Mesenteric fat pad (tissue), 1 donor: ENCODE measurements around the gene PKN2. TPM values are rescaled to one million over a fixed set of nuclear protein-coding genes. Genes with fewer than 3 reads are reported as not detected.
"Not testable (repeated sequence)": the region's sequence is repeated elsewhere in the genome, so short reads cannot be mapped to it uniquely, and the experiment has no call there.

Experiments
- DNase-seq: peaks from one replicate; pipeline ENCODE4 v3.0.0-alpha.2; 2020; ENCODE audit warnings: low spot score
- total RNA-seq: library from RNA; stranded (reverse); fragmentation: NEBNext Ultra II Directional; extraction: Animal tissue kit (Norgen Biotek cat#: 25700); gene quantifications from one replicate; pipeline ENCODE4 v1.2.1, GENCODE V29; 2021
- donor health status: DM: yes; HTN: yes; CAD: no.

PKN2 gene
- total RNA-seq, 1 donor from 2014 or later = 43.7 TPM

DNA sequence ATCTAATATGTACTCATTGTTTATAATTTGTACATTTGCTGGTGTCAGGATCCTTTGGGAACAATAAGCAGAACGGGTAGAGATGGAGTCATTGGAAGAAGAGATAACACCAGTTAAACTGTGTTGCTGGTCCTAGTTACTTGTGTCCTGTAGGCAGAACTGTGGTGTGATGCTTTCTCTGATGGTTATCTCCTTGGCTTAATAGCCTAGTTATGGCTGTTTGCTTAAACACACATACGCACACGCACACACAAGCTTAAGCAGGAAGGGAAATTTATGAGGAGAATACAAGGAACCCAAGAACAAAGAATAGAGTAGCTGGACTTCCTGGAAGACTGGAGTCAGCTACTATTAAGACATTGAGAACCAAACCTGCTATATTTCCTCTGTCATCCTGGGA is 5.7 kb upstream of the PKN2 start:
- DNase-seq = no peak

DNA sequence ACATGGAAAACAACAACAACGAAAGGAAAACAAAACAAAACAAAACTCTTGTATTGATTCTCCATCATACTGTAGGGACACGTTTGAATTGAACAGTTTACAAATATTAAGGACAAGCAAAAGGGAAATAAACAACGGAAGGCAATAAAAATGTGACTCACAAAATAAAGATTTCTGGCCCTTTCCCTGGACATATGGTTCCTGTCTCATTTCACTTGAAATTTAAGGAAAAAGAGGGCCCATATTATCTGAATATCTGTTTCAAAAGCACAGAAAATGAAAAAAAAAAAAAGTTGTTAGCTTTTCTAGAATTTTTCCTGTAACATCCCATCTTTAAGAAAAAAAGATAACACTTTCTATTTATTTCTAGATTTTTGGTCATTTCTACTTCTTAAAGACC is 3.6 kb upstream of the PKN2 start:
- DNase-seq = no peak

DNA sequence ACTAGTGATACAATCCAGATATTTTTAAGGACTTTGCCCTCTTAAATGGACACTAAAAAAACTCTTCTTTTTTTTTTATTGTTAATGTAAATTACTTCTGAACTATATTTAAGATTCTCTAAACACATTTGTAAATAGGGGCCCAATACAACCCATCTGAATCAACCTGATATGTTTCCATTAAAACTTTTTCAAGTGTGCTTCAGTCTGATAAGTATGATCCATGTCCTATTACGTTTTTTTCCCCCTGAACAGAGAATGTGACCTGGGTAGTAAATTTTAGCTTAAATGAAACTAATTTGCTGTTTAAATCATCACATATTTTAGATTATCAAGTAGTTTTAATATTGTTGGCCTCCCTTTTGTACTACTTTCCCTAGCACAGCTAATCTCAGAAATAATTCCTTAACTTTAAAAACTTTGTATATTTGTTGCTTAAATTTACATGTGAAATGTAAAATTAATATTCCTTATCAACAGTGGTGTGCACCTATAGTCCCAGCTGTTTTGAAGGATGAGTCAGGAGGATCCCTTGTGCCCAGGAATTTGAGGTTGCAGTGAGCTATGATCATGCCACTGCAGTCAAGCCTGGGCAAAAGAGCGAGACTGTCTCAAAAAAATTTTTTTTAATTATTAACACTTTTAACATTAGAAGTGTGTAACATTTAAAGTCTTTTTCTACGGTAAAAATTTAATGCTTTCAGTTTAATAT is 3.0 kb upstream of the PKN2 start:
- no peak for DNase-seq

DNA sequence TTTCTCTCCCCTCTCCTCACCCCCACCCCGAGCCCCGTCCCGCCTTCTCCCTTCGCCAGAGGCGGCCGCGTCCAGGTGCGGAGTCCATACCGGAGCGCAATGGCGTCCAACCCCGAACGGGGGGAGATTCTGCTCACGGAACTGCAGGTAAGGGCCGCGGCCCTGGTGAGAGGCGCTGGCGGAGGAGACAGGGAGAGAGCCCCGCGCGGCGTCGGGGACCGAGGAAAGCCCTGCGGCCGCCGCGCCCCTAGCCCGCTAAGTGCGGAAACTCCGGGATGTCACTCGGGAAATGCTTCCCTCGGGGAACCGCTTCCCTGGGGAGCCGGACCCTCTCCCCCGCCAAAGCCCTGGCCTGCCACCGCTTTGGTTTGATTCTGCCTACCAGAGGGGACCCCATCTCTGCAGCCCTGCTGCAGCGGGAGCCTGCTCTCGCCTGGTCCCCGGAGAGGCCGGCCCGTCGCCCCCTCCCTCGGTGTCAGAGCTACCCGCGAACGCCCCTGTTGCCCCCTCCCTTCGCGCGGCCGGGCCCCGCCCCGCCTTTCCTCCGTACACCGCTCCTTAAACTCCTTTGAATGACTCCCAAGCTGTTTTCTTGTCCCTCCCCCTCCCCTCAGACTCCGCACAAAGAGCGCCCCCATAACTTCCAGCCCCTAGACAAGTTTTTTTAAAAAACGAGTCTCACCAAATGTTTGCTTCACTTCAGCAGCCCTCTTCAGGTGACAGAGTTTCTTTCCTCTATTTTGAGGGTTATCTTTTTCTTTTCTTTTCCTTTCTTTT is 597 bp downstream of the PKN2 start:
- DNase-seq = peak; percentile 90

DNA sequence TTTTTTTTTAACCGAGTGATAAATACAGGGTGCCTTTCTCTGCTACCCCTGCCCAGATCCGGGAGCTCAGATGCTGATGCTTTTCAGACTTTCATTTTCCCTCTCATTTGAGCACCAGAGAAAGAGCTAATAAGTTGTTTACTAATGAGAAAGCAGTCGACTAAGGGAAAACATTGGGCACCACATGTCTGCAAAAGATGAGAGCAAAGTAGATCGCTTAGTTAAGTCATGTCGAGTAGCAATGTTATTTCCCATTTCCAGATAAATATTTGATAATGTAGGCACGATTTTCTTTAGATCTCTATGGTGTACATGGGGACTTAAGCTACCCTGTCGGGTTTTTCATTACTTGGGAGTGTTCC is 1.2 kb downstream of the PKN2 start:
- DNase-seq = no peak

DNA sequence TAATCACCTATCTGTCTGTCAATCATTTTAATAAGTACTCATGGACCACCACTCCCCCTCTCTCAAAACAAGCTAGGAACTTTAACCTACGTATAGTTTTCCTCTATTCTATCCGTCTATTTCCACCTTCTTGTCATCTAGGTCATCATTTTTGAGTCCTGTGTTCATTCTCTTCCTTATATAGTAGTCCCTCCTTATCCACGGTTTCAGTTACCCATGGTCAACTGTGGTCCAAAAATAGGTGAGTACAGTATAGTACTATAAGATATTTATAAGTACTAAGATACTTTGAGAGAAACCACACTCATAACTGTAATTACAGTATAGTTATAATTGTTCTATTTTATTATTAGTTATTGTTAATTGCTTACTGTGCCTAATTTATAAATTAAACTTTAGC is 7.5 kb downstream of the PKN2 start:
- DNase-seq = no peak

DNA sequence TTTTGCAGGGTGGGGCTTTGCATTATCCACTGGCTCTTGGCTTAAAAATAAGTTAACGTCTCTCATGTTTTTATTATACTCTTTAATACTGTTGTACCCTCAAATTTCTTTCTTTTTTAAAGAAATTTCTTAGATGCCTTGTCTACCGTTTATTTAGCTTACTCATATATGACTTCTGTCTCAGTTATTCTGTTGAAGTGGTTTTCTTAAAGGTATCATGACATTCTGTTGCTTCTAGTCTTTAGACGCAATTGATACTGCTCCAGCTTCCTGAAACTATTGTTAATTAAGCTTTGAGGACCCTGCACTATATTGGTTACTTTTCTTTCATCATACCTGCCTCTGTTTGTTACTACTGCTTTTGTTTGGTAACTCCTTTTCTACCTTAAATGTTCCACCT is 11.7 kb downstream of the PKN2 start:
- no peak for DNase-seq

DNA sequence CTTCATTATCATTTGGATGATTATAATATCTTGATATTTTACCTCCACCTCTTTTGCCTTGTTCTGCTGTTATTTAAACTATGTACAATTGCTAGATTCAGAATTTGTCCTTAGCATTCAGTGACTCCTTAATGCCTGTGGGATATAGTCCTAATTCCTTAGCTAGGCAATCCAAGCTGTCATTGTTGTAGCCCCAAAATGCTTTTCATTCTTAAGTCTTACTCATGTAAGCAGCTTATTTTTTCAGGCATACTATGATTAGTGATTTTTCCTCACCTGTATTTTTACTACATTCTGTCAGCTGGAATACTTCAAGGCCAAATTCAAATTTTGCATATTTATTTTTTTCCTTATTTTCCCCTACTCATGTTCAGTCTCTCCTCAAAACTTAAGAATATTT is 13.4 kb downstream of the PKN2 start:
- no peak for DNase-seq

DNA sequence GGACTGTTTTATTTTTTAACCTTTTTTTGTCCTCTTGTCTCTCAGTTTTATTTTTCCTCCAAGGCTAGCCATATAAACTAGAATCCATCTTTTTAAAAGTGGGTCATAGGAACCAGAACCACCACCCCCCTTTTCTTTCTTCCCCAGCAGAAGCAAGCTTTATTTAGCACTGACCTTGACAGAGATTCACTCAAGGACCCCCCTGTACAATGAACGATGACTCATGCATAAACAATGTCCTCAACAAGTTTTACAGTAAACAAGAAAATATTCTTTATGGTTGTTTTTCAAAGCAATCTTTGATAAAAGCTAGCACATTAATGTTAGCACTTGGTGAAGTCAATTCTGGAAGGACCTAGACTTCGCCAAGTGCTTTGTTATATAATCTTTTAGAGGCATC is 14.1 kb downstream of the PKN2 start:
- no peak for DNase-seq

DNA sequence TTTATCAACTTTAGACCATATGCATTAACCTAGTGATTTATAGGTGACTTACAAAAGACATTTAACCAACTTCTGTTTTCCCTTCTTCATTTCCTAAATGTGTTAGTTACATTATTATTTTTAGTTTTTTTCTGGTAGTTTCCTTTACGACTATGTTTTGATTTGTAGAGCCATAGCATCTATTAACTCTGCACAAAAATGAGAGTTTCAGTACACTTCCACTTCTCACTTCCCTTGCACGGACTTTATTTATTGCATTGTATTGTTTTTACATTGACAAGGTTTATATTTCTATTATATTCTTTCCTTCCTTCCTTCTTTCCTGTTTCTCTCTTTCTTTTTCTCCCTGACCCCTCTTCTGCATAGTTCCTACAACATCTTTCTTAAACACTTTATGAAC is 14.7 kb downstream of the PKN2 start:
- DNase-seq = no peak

DNA sequence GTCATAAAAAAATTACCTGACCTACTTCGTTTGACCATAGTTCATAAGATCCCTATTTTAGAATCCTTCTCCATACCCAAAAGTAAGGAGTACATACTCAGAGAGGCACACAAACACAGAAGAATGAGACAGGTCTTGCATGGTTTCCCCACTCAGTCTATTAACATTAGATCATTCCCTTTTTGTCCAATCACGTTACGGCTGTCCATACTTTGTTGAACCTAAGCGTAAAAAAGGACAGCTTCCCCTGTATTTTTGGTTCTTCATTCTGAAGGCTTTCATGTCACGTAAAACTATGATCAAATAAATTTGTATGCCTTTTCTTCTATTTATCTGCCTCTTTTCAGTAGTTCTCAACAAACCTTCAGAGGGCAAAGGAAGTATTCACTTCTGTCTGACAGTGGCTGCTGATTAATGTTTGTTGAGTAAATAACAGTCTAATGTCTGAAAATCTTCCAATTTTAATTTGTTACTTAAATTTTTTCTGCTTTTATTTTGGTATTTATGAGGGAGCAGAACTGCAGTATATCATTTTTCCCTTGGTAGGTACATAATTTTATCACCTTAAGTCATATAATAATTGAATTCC is 16.4 kb downstream of the PKN2 start:
- DNase-seq = no peak

DNA sequence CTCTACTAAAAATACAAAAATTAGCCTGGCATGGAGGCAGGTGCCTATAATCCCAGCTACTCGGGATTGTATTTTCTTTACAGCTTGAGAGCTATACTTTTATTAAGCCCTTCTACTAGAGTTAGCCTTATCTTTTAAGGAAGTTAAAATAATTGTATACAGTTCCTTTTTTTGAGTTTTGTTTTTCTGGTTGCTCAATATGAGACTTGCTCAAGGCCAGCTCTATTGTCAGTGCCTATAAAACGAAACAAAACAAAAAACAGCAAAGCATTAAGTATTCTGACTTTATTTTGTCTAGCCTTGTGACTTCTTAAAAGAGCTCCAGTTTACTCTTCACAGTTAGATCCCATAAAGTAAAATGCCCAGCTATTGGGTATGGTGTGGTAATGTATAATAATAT is 17.2 kb downstream of the PKN2 start:
- DNase-seq = no peak

DNA sequence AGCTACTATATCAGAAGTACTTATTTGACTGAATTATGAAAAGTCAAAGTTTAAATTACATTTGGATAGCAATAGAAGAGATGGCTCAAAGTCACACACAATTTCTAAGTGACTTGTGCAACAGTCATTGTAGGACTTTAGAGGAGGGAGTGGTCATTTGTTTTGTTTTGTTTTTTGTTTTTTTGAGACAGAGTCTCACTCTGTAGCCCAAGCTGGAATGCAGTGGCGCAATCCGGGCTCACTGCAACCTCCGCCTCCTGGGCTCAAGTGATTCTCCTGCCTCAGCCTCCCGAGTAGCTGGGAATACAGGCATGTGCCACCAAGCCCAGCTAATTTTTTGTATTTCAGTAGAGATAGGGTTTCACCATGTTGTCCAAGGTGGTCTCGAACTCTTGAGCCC is 17.7 kb downstream of the PKN2 start:
- not testable (repeated sequence) for DNase-seq

DNA sequence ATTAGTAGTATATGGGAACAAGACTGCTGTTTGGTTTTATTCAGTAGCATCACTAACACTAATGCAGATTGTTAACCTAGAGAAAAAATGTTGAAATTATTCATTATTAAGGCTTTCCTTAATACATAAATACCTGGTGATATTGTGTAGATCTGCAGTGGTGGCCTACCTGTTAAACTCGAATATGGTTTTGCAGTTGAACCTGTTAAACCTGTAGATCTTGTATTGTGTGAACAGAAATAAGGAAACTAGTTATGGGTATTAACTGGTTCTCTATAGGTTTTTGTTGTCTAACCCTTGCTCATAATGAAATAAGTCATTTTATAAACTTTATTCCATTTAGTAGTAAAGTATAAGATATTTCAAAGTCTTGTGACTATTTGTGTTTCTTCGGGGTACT is 23.9 kb downstream of the PKN2 start:
- DNase-seq = no peak

DNA sequence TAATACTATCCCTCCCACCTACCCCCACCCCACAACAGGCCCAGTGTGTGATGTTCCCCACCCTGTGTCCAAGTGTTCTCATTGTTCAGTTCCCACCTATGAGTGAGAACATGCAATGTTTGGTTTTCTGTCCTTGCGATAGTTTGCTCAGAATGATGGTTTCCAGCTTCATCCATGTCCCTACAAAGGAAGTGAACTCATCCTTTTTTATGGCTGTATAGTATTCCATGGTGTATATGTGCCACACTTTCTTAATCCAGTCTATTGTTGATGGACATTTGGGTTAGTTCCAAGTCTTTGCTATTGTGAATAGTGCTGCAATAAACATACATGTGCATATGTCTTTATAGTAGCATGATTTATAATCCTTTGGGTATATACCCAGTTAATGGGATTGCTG is 28.8 kb downstream of the PKN2 start:
- DNase-seq = not testable (repeated sequence)

DNA sequence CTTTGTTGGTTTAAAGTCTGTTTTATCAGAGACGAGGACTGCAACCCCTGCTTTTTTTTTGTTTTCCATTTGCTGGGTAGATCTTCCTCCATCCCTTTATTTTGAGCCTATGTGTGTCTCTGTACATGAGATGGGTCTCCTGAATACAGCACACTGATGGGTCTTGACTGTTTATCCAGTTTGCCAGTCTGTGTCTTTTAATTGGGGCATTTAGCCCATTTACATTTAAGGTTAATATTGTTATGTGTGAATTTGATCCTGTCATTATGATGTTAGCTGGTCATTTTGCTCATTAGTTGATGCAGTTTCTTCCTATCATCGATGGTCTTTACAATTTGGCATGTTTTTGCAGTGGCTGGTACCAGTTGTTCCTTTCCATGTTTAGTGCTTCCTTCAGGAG is 32.5 kb downstream of the PKN2 start:
- DNase-seq = not testable (repeated sequence)

DNA sequence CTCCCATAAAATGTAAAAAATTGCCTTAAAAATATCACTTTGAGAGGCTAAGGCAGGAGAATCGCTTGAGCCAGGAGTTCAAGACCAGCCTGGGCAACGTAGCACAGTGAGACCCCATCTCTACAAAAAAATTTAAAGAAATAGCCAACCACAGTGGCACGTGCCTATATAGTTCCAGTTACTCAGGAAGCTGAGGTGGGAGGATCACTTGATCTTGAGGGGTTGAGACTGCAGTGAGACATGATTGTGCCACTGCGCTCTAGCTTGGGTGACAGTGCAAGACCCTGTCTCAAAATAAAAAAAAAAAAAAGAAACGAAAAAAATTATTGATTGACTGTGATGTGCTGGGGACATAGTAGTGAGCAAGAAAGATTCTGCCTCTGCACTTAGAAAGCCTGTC is 38.4 kb downstream of the PKN2 start:
- DNase-seq = no peak

DNA sequence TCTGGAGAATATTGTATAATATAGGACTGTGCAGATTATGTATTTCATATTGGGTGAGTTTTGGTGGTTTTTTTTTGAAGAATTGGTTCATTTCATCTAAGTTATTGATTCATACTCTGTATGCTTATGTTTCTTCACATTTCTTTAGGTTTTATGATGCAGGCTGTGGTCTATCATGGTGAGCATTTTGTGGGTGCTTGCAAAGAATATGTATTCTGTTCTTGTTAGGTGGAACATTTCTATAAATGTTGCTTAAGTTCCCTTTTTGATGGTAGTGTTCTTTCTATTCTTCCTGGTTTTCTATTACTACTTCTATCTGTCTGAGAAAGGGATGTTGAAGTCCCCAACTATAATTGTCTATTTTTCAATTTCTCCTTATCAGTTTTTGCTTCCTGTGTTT is 42.6 kb downstream of the PKN2 start:
- DNase-seq = no peak

DNA sequence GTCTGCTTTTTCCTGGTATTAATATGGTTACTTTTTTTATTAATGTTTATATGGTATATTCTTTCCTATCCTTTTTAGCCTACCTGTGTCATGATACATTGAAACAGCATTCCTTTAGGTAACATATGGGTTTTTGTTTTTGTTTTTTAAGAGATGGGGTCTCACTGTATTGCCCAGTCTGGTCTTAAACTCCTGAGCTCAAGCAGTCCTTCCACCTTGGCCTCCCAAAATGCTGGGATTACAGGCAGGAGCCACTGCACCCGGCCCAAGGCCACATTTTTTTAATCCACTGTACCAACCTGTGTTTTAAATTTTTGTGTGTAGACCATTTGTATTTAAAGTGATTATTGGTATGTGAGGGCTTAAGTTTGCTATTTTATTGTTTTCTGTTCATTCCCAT is 43.1 kb downstream of the PKN2 start:
- no peak for DNase-seq

DNA sequence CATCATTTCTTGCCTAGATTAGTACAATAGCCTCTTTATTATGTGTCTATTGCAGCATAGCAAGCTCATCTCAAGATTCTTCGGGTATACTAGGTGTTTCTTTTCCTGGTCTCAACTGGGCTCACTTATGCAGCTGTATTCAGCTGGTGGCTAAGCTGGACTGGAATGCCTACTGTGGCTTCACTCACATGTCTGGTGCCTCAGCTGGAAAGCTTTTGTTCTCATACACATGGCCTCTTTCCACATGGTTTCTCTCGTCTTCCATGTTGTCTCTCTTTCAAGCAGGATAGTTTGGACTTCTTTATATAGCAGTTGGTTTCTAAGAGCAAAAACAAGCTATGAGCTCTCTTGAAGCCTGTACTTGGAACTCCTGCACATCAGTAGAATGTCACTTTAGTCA is 45.2 kb downstream of the PKN2 start:
- no peak for DNase-seq

DNA sequence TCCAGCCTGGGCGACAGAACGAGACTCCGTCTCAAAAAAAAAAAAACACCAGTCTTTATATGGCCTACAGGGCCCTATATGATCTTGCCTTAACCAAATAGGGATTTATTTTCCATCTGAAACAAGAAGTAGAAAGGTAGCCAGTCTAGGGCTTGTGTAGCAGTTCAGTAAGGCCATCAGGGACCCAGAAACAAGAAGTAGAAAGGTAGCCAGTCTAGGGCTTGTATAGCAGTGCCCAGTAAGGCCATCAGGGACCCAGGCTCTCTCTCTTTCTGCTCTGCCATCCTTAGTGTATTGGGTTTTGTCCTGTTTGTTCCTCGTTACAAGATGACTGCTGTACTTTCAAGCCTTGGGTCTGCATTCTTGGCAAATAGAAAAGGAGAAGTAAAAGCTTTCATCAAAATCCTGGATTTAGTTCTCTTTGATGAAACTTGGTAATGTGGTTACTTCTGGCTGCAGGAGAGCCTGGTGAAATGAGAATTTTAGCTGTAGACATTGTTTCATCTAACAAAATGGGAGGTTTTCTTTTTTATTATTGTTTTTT is 46.1 kb downstream of the PKN2 start:
- no peak for DNase-seq

DNA sequence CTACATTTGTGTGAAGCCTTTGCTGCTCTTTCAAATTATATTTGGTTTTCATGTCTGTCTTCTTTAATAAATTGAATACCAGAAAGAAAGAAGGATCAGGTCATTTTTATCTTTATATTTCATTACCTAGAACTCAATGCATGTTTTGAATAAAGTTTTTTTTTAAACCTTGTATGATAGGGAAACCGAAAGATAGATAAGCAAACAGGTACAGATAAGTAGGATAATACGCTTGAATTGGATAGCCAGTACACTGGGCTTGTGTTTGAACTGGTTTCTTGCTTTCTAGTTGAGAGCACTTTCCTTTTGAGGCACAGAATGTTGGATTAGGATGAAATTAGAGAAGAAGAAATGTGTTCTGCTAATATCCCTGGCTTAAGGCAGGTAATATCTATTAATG is 46.9 kb downstream of the PKN2 start:
- no peak for DNase-seq
